Hindlimb muscle (tissue), 1 donor: ENCODE results near the gene CAPN5. TPM values are rescaled to one million over a fixed set of nuclear protein-coding genes. Genes with fewer than 3 reads are reported as not detected.

Experiments used
- DNase-seq: peaks from one replicate; pipeline ENCODE4 v3.0.0-alpha.2; 2013
- polyA plus RNA-seq: library from polyadenylated mRNA; unstranded; fragments of 120-200 nt; gene quantifications from one replicate; pipeline ENCODE4 v1.2.1, GENCODE V29; 2013; ENCODE audit not compliant: insufficient read length

CAPN5 gene
- polyA plus RNA-seq, 1 donor: 10.6 TPM

DNA sequence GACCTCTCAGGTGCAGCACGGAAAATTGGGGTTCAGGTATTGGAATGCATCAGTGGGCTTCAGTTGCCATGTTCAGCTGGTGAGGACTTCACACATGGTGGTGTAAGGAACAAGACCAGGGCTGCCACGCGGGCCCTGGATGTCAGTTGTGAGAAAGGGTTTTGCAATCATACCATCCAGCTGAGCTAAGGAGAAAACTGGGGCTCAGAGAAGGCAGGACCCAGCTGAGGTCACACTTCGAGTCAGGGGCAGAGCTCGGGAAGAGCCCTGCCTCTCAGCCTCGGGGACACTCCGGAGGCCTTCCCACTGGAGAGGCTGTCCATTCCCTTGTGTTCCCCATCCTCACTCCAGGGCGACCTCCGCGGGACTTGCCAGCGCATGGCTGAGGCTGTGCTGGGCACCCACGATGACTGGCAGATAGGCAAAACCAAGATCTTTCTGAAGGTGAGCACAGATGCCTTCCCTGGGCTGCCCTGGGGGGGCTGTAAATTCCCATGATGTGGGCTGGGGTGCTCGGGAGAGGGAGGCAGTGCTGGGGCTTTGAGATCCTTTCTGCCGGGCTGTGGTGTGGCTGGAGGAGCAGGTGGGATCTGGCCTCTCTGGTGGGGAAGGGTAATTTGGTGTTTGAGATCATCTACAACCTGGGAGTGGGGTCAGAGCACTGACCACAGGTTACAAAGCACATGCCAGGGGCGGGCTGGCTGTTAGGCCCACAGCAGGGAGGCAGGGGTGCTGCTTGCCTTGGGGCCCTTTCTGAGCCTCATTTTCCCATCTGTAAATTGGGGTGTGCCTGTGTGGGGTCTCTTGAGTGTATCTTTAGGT, 108.5 kb downstream of the CAPN5 start:
- DNase-seq: no peak

Other genes with a start within 250 kb of the CAPN5 start
- 7.5 TPM for gene ACER3, start 206.1 kb upstream of the CAPN5 start, polyA plus RNA-seq
- not detected for gene B3GNT6, start 32.6 kb upstream of the CAPN5 start, polyA plus RNA-seq
- not detected for gene OMP, start 35.9 kb downstream of the CAPN5 start, polyA plus RNA-seq
- gene MYO7A, start 61.3 kb downstream of the CAPN5 start, polyA plus RNA-seq: 4.8 TPM
- 0.26 TPM for gene GDPD4, start 234.7 kb downstream of the CAPN5 start, polyA plus RNA-seq